H9 (cell line): ENCODE measurements around the gene CKB. TPM values are rescaled to one million over a fixed set of nuclear protein-coding genes. Genes with fewer than 3 reads are reported as not detected.

Experiments
- DNase-seq: peaks from one replicate; pipeline ENCODE4 v3.0.0-alpha.2; 2017
- H2AFZ ChIP-seq: one replicate; pipeline ENCODE4 v1.6.1; 2013; ENCODE audit warnings: mild to moderate bottlenecking, low read length, control low read depth, moderate library complexity
- H2AK5ac ChIP-seq: 2 replicates; pipeline ENCODE4 v1.6.1; 2013; ENCODE audit warnings: low read length, control low read depth, mixed read lengths; ENCODE audit not compliant: insufficient read length
- H2BK120ac ChIP-seq: one replicate; pipeline ENCODE4 v1.6.1; 2013; ENCODE audit warnings: low read depth, mild to moderate bottlenecking, low read length, control low read depth, inconsistent platforms; ENCODE audit not compliant: poor library complexity, severe bottlenecking
- H2BK12ac ChIP-seq: 2 replicates; pipeline ENCODE4 v1.6.1; 2013; ENCODE audit warnings: low read length, control low read depth, mixed read lengths, low read depth; ENCODE audit not compliant: insufficient read length
- H2BK15ac ChIP-seq: 2 replicates; pipeline ENCODE4 v1.6.1; 2013; ENCODE audit warnings: low read depth, low read length, control low read depth
- H2BK20ac ChIP-seq: one replicate; pipeline ENCODE4 v1.6.1; 2013; ENCODE audit warnings: low read depth, mild to moderate bottlenecking, low read length, control low read depth, inconsistent platforms; ENCODE audit not compliant: poor library complexity, severe bottlenecking
- H2BK5ac ChIP-seq: 2 replicates; pipeline ENCODE4 v1.6.1; 2013; ENCODE audit warnings: low read length, control low read depth, mixed read lengths; ENCODE audit not compliant: insufficient read length
- H3K14ac ChIP-seq: 2 replicates; pipeline ENCODE4 v1.6.1; 2013; ENCODE audit warnings: low read length, control low read depth; ENCODE audit not compliant: insufficient read depth
- H3K18ac ChIP-seq: 2 replicates; pipeline ENCODE4 v1.6.1; 2013; ENCODE audit warnings: low read depth, mild to moderate bottlenecking, mixed read lengths, low read length, control low read depth; ENCODE audit not compliant: insufficient read length
- H3K23ac ChIP-seq: 2 replicates; pipeline ENCODE4 v1.6.1; 2013; ENCODE audit warnings: low read length, control low read depth, mixed read lengths, low read depth; ENCODE audit not compliant: insufficient read length
- H3K23me2 ChIP-seq: 2 replicates; pipeline ENCODE4 v1.6.1; 2013; ENCODE audit warnings: low read depth, mild to moderate bottlenecking, mixed read lengths, low read length, control low read depth; ENCODE audit not compliant: insufficient read length, poor library complexity, severe bottlenecking
- H3K27ac ChIP-seq: 2 replicates; pipeline ENCODE4 v1.5.1; 2013; ENCODE audit warnings: low read length, control low read depth, mixed read lengths, low read depth; ENCODE audit not compliant: insufficient read length
- H3K27me3 ChIP-seq: 2 replicates; pipeline ENCODE4 v1.6.1; 2013; ENCODE audit warnings: low read length, control low read depth, inconsistent platforms; ENCODE audit not compliant: insufficient read depth
- H3K4ac ChIP-seq: 2 replicates; pipeline ENCODE4 v1.6.1; 2013; ENCODE audit warnings: low read depth, mild to moderate bottlenecking, control low read depth, inconsistent platforms, low read length, moderate library complexity
- H3K4me1 ChIP-seq: 2 replicates; pipeline ENCODE4 v1.6.1; 2013; ENCODE audit warnings: low read length, control low read depth, inconsistent platforms; ENCODE audit not compliant: insufficient read depth
- H3K4me2 ChIP-seq: 2 replicates; pipeline ENCODE4 v1.6.1; 2013; ENCODE audit warnings: low read length, control low read depth, mixed read lengths; ENCODE audit not compliant: insufficient read length, insufficient read depth
- H3K56ac ChIP-seq: 2 replicates; pipeline ENCODE4 v1.6.1; 2013; ENCODE audit warnings: low read depth, mild to moderate bottlenecking, mixed read lengths, low read length, control low read depth; ENCODE audit not compliant: insufficient read length
- H3K79me1 ChIP-seq: 2 replicates; pipeline ENCODE4 v1.6.1; 2013; ENCODE audit warnings: low read depth, mild to moderate bottlenecking, moderate library complexity, low read length, control low read depth, inconsistent platforms; ENCODE audit not compliant: insufficient read depth, poor library complexity, severe bottlenecking
- H3K79me2 ChIP-seq: 2 replicates; pipeline ENCODE4 v1.6.1; 2013; ENCODE audit warnings: low read length, control low read depth, inconsistent platforms; ENCODE audit not compliant: insufficient read depth
- H3K9ac ChIP-seq: 2 replicates; pipeline ENCODE4 v1.6.1; 2013; ENCODE audit warnings: low read length, control low read depth, mixed read lengths; ENCODE audit not compliant: insufficient read length; ENCODE audit errors: extremely low read depth
- H3K9me3 ChIP-seq: one replicate; pipeline ENCODE4 v1.6.1; 2013; ENCODE audit warnings: low read depth, low read length, inconsistent platforms; ENCODE audit not compliant: control insufficient read depth
- H3T11ph ChIP-seq: one replicate; pipeline ENCODE4 v1.6.1; 2013; ENCODE audit warnings: mild to moderate bottlenecking, low read length, control low read depth, inconsistent platforms
- H4K20me1 ChIP-seq: one replicate; pipeline ENCODE4 v1.6.1; 2013; ENCODE audit not compliant: control insufficient read depth, insufficient read length, insufficient read depth
- H4K5ac ChIP-seq: 2 replicates; pipeline ENCODE4 v1.6.1; 2013; ENCODE audit warnings: low read depth, mild to moderate bottlenecking, mixed read lengths, low read length, control low read depth; ENCODE audit not compliant: insufficient read length
- H4K8ac ChIP-seq: replicated peaks from 2 replicates; pipeline ENCODE4 v1.6.1; 2013; ENCODE audit warnings: low read length, control low read depth, mixed read lengths, low read depth; ENCODE audit not compliant: insufficient read length
- H4K91ac ChIP-seq: 2 replicates; pipeline ENCODE4 v1.6.1; 2013; ENCODE audit warnings: low read depth, mild to moderate bottlenecking, moderate library complexity, mixed read lengths, low read length, control low read depth; ENCODE audit not compliant: insufficient read length
- H3K27ac Mint-ChIP-seq, 3 experiments: 2 replicates in 2 of 3; 3 replicates in 1 of 3; pipeline ENCODE4 v1.8.0; 2020 to 2021; ENCODE audit warnings: mixed read lengths in 3 of 3, mild to moderate bottlenecking in 1 of 3, moderate library complexity in 1 of 3
- H3K27me3 Mint-ChIP-seq: 2 replicates; pipeline ENCODE4 v1.8.0; 2021; ENCODE audit warnings: low read depth, mild to moderate bottlenecking, moderate library complexity, mixed read lengths
- H3K36me3 Mint-ChIP-seq, 3 experiments: 2 replicates in 2 of 3; 3 replicates in 1 of 3; pipeline ENCODE4 v1.8.0; 2020 to 2021; ENCODE audit warnings: low read depth in 3 of 3, mixed read lengths in 3 of 3; ENCODE audit not compliant: insufficient read depth in 1 of 3
- H3K4me1 Mint-ChIP-seq, 2 experiments: 2 replicates each; pipeline ENCODE4 v1.8.0; 2020; ENCODE audit warnings: mixed read lengths in 2 of 2
- H3K4me3 Mint-ChIP-seq, 2 experiments: 2 replicates in 1 of 2; 3 replicates in 1 of 2; pipeline ENCODE4 v1.8.0; 2020 to 2021; ENCODE audit warnings: mild to moderate bottlenecking in 2 of 2, mixed read lengths in 2 of 2, moderate library complexity in 1 of 2
- H3K9me3 Mint-ChIP-seq, 2 experiments: 2 replicates in 1 of 2; 3 replicates in 1 of 2; pipeline ENCODE4 v1.8.0; 2020; ENCODE audit warnings: mild to moderate bottlenecking in 2 of 2, mixed read lengths in 2 of 2, moderate library complexity in 1 of 2
- CTCF ChIP-seq: fragments of 200-600 bp; sonication (generic); conservative IDR thresholded peaks from 3 replicates; pipeline ENCODE4 v1.8.0; 2021; ENCODE audit warnings: antibody characterized with exemption, mild to moderate bottlenecking
- WGBS: extraction: QIAGEN DNeasy Blood & Tissue Kit; methylation state at CpG from one replicate; pipeline ENCODE4 v1.1.7; 2013; ENCODE audit warnings: missing lambda C conversion rate, low lambda C conversion rate, mixed read lengths; ENCODE audit not compliant: insufficient read length; ENCODE audit errors: extremely low coverage; 5-methylcytosine and 5-hydroxymethylcytosine counted together
- total RNA-seq: library from RNA; stranded (reverse); gene quantifications from 2 replicates; pipeline ENCODE4 v1.2.1, GENCODE V29; 2021

The CKB gene
- total RNA-seq, 1 experiment from 2014 or later = 517 TPM

GRCh38 chr14:103536693-103537092 is 14.1 kb upstream of the CKB start:
- no peak overlapping the region for H2AFZ ChIP-seq
- no peaks in the 10 kb centered on the region for H3K79me1 ChIP-seq
- H2BK120ac ChIP-seq = no peak overlapping the region
- peak overlapping the region in 1 of 3 experiments; percentile 46; a peak in 1 of 7 replicates for H3K27ac Mint-ChIP-seq
- H3K4me3 Mint-ChIP-seq = no peak overlapping the region
- H2BK5ac ChIP-seq = no peak overlapping the region
- peaks cover 15% of the 10 kb centered on the region for H3K27me3 Mint-ChIP-seq
- no peaks in the 10 kb centered on the region for H3K79me2 ChIP-seq
- peaks cover 1 to 14% of the 10 kb centered on the region in 2 experiments; a peak in 3 of 4 replicates for H3K4me1 Mint-ChIP-seq
- no peak overlapping the region for H3K4ac ChIP-seq
- no peaks in the 10 kb centered on the region for H3K23me2 ChIP-seq
- WGBS = no CpG with 5 or more reads among the region's 9 CpGs
- no peak overlapping the region for H3K4me2 ChIP-seq
- no peak overlapping the region; the same call in 1 of the 2 replicates for H3K14ac ChIP-seq
- no peak overlapping the region for H4K5ac ChIP-seq
- H3K23ac ChIP-seq = no peak overlapping the region
- no peak overlapping the region for H2BK20ac ChIP-seq
- no peak for TF ChIP-seq CTCF
- no peaks in the 10 kb centered on the region for H3K27me3 ChIP-seq
- no peak overlapping the region for H2BK15ac ChIP-seq
- no peak overlapping the region for H3K27ac ChIP-seq
- no peaks in the 10 kb centered on the region for H3K9me3 ChIP-seq
- DNase-seq = no peak
- H3K56ac ChIP-seq = no peak overlapping the region
- H4K8ac ChIP-seq = no peak overlapping the region
- H3T11ph ChIP-seq = no peak overlapping the region
- no peak overlapping the region for H2BK12ac ChIP-seq
- peaks cover 0 to 2% (median 0%) of the 10 kb centered on the region in 3 experiments; a peak in 1 of 7 replicates for H3K36me3 Mint-ChIP-seq
- no peaks in the 10 kb centered on the region for H4K20me1 ChIP-seq
- no peak overlapping the region for H2AK5ac ChIP-seq
- no peaks in the 10 kb centered on the region for H3K4me1 ChIP-seq
- H3K9ac ChIP-seq = no peak overlapping the region
- no peak overlapping the region for H4K91ac ChIP-seq
- H3K9me3 Mint-ChIP-seq = no peaks in the 10 kb centered on the region
- no peak overlapping the region for H3K18ac ChIP-seq
